SK-N-SH treated with all-trans-retinoic acid at 6 μM for 48 hours (cell line): Measurements from ENCODE around the gene PCBP3.

Experiments used
- ATAC-seq: fragments of 200-7000 bp; cut with Tn5 transposase; 3 replicates; pipeline ENCODE4 v1.9.1; 2020; ENCODE audit warnings: mild to moderate bottlenecking, moderate library complexity
- ARNTL ChIP-seq: fragments of 450-650 bp; formaldehyde crosslinking; IDR thresholded peaks from 2 replicates; pipeline ENCODE4 v1.5.0; 2020; ENCODE audit warnings: low read depth, mild to moderate bottlenecking, moderate library complexity, borderline replicate concordance
- BACH2 ChIP-seq: fragments of 250-450 bp; sonication (Bioruptor Pico); IDR thresholded peaks from 2 replicates; pipeline ENCODE4 v1.9.0; 2021; ENCODE audit warnings: mild to moderate bottlenecking, borderline replicate concordance
- CREB5 ChIP-seq: fragments of 250-450 bp; sonication (Bioruptor Pico); IDR thresholded peaks from 2 replicates; pipeline ENCODE4 v1.5.1; 2020; ENCODE audit warnings: low read depth, mild to moderate bottlenecking, moderate library complexity
- CSDC2 ChIP-seq: fragments of 250-450 bp; sonication (Bioruptor Pico); IDR thresholded peaks from 2 replicates; pipeline ENCODE4 v1.5.0; 2020; ENCODE audit warnings: mild to moderate bottlenecking, moderate library complexity
- ESRRG ChIP-seq: fragments of 250-450 bp; sonication (Bioruptor Pico); IDR thresholded peaks from 2 replicates; pipeline ENCODE4 v1.6.1; 2021; ENCODE audit warnings: mild to moderate bottlenecking
- GLIS3 ChIP-seq: fragments of 250-450 bp; sonication (Bioruptor Pico); IDR thresholded peaks from 2 replicates; pipeline ENCODE4 v1.5.0; 2020; ENCODE audit warnings: mild to moderate bottlenecking, moderate library complexity
- ISL1 ChIP-seq: fragments of 250-450 bp; sonication (Bioruptor Pico); IDR thresholded peaks from 2 replicates; pipeline ENCODE4 v2.1.2; 2022; ENCODE audit warnings: mild to moderate bottlenecking, moderate library complexity
- OSR1 ChIP-seq: fragments of 250-450 bp; sonication (Bioruptor Pico); IDR thresholded peaks from 2 replicates; pipeline ENCODE4 v1.8.0; 2022; ENCODE audit warnings: moderate library complexity, mild to moderate bottlenecking, inconsistent platforms
- PATZ1 ChIP-seq: fragments of 250-450 bp; sonication (Bioruptor Pico); IDR thresholded peaks from 2 replicates; pipeline ENCODE4 v1.8.0; 2020; ENCODE audit warnings: mild to moderate bottlenecking, moderate library complexity, borderline replicate concordance
- POU6F1 ChIP-seq: fragments of 250-450 bp; sonication (Bioruptor Pico); IDR thresholded peaks from 2 replicates; pipeline ENCODE4 v1.8.0; 2021; ENCODE audit warnings: low read depth, mild to moderate bottlenecking, moderate library complexity, borderline replicate concordance
- PPARA ChIP-seq: fragments of 250-450 bp; sonication (Bioruptor Pico); IDR thresholded peaks from 2 replicates; pipeline ENCODE4 v1.5.0; 2020; ENCODE audit warnings: mild to moderate bottlenecking, borderline replicate concordance
- RARB ChIP-seq: fragments of 250-450 bp; sonication (Bioruptor Pico); IDR thresholded peaks from 2 replicates; pipeline ENCODE4 v1.8.0; 2021; ENCODE audit warnings: mild to moderate bottlenecking, moderate library complexity
- SNAI2 ChIP-seq: fragments of 250-450 bp; sonication (Bioruptor Pico); IDR thresholded peaks from 2 replicates; pipeline ENCODE4 v1.5.0; 2020; ENCODE audit warnings: mild to moderate bottlenecking, moderate library complexity
- TCF4 ChIP-seq: fragments of 250-450 bp; sonication (Bioruptor Pico); IDR thresholded peaks from 2 replicates; pipeline ENCODE4 v1.8.0; 2021; ENCODE audit warnings: mild to moderate bottlenecking, moderate library complexity, borderline replicate concordance
- TOX ChIP-seq: fragments of 250-450 bp; sonication (Bioruptor Pico); IDR thresholded peaks from 2 replicates; pipeline ENCODE4 v1.8.0; 2021; ENCODE audit warnings: mild to moderate bottlenecking, moderate library complexity, borderline replicate concordance
- TSHZ2 ChIP-seq: fragments of 250-450 bp; sonication (Bioruptor Pico); IDR thresholded peaks from 2 replicates; pipeline ENCODE4 v1.5.0; 2020; ENCODE audit warnings: mild to moderate bottlenecking, moderate library complexity
- ZC3H10 ChIP-seq: fragments of 250-450 bp; sonication (Bioruptor Pico); IDR thresholded peaks from 2 replicates; pipeline ENCODE4 v1.5.1; 2021; ENCODE audit warnings: mild to moderate bottlenecking, moderate library complexity
- ZFP3 ChIP-seq: fragments of 250-450 bp; sonication (Bioruptor Pico); IDR thresholded peaks from 2 replicates; pipeline ENCODE4 v1.5.0; 2020; ENCODE audit warnings: mild to moderate bottlenecking, moderate library complexity
- ZFP30 ChIP-seq: fragments of 450-650 bp; formaldehyde crosslinking; IDR thresholded peaks from 2 replicates; pipeline ENCODE4 v1.5.0; 2022; ENCODE audit warnings: mild to moderate bottlenecking, moderate library complexity
- ZNF565 ChIP-seq: fragments of 450-650 bp; formaldehyde crosslinking; conservative IDR thresholded peaks from 2 replicates; pipeline ENCODE4 v1.5.0; 2020; ENCODE audit warnings: low read depth, mild to moderate bottlenecking, moderate library complexity
- ZNF70 ChIP-seq: fragments of 450-650 bp; formaldehyde crosslinking; IDR thresholded peaks from 2 replicates; pipeline ENCODE4 v1.5.0; 2020; ENCODE audit warnings: mild to moderate bottlenecking, moderate library complexity
- ZNF8 ChIP-seq: fragments of 450-650 bp; formaldehyde crosslinking; IDR thresholded peaks from 2 replicates; pipeline ENCODE4 v1.5.0; 2020; ENCODE audit warnings: mild to moderate bottlenecking, moderate library complexity

Gene PCBP3

GRCh38 chr21:45724345-45724961 lies 80.9 kb downstream of the PCBP3 start:
- TF ChIP-seq ARNTL (CRISPR knock-in tag) (no peak), CREB5 (no peak), ZC3H10 (CRISPR knock-in tag) (no peak), ZNF8 (CRISPR knock-in tag) (no peak), ZNF565 (CRISPR knock-in tag) (no peak), SNAI2 (CRISPR knock-in tag) (no peak), OSR1 (no peak), ISL1 (CRISPR knock-in tag) (no peak), ZFP3 (CRISPR knock-in tag) (no peak), BACH2 (CRISPR knock-in tag) (no peak), CSDC2 (no peak), ZFP30 (CRISPR knock-in tag) (no peak), ESRRG (CRISPR knock-in tag) (no peak), TCF4 (CRISPR knock-in tag) (no peak), RARB (CRISPR knock-in tag) (no peak)
- TF ChIP-seq, all 23 proteins: peak for 0

GRCh38 chr21:45724994-45725843 lies 81.7 kb downstream of the PCBP3 start:
- TF ChIP-seq TCF4 (CRISPR knock-in tag), result no peak
- no peak for TF ChIP-seq ARNTL (CRISPR knock-in tag)
- no peak for TF ChIP-seq RARB (CRISPR knock-in tag)
- TF ChIP-seq GLIS3 (CRISPR knock-in tag), result no peak
- TF ChIP-seq POU6F1 (CRISPR knock-in tag), result no peak
- TF ChIP-seq CSDC2, result no peak
- TF ChIP-seq ZNF8 (CRISPR knock-in tag), result no peak
- TF ChIP-seq, all 23 proteins: peak for 0
- ATAC-seq, result no peak

More at GRCh38 chr21:45724345-45724961, 80.9 kb downstream of the PCBP3 start:
- no peak; the same call in 2 of the 3 replicates for ATAC-seq

GRCh38 chr21:45725844-45726200 lies 82.3 kb downstream of the PCBP3 start:
- TF ChIP-seq ESRRG (CRISPR knock-in tag) (no peak), TCF4 (CRISPR knock-in tag) (no peak), BACH2 (CRISPR knock-in tag) (no peak), PATZ1 (CRISPR knock-in tag) (no peak), POU6F1 (CRISPR knock-in tag) (no peak), ZC3H10 (CRISPR knock-in tag) (no peak), SNAI2 (CRISPR knock-in tag) (no peak)
- ATAC-seq, result no peak

GRCh38 chr21:45726438-45726837 lies 82.9 kb downstream of the PCBP3 start:
- no peak for TF ChIP-seq ARNTL (CRISPR knock-in tag)
- no peak for ATAC-seq

GRCh38 chr21:45727390-45727789 lies 83.9 kb downstream of the PCBP3 start:
- no peak for ATAC-seq
- TF ChIP-seq PPARA (CRISPR knock-in tag) (no peak), ZFP3 (CRISPR knock-in tag) (no peak), TSHZ2 (CRISPR knock-in tag) (no peak), GLIS3 (CRISPR knock-in tag) (no peak), SNAI2 (CRISPR knock-in tag) (no peak), ZNF70 (CRISPR knock-in tag) (no peak), TCF4 (CRISPR knock-in tag) (no peak), ISL1 (CRISPR knock-in tag) (no peak), TOX (CRISPR knock-in tag) (no peak)
